Naive thymus-derived CD4-positive, alpha-beta T cell (primary cell): ENCODE results near the gene SPATA31C1. TPM values are rescaled to one million over a fixed set of nuclear protein-coding genes. Genes with fewer than 3 reads are reported as not detected.

Experiments
- ATAC-seq: fragments of 150-1000 bp; cut with Tn5 transposase; 2 replicates; pipeline ENCODE4 v1.10.0; 2021; ENCODE audit warnings: mild to moderate bottlenecking, moderate library complexity
- CTCF ChIA-PET: fragments of 350-600 bp; sonication (Branson Sonifier 250); formaldehyde crosslinking; loops from one replicate; lab custom pipeline; 2021; ENCODE audit warnings: antibody characterized with exemption; lab: Charles Lee
- POLR2A ChIA-PET: fragments of 350-600 bp; sonication (Branson Sonifier 250); formaldehyde crosslinking; loops from one replicate; lab custom pipeline; 2021; ENCODE audit warnings: antibody characterized with exemption, inconsistent platforms; lab: Charles Lee
- DNase-seq, 9 donors: peaks; one replicate each; pipeline versions ENCODE4 v3.0.0 to v3.0.0-alpha.2; 2020 to 2022; ENCODE audit warnings: mixed read lengths in 1 of 9
- H3K27ac ChIP-seq: one replicate; pipeline ENCODE4 v1.7.0; 2013; ENCODE audit warnings: mild to moderate bottlenecking, low read depth, low read length, moderate library complexity
- H3K27me3 ChIP-seq, 2 donors: one replicate each; pipeline ENCODE4 v1.7.0; 2013; ENCODE audit warnings: low read length in 2 of 2, mild to moderate bottlenecking in 2 of 2, moderate library complexity in 2 of 2; ENCODE audit not compliant: control insufficient read depth in 2 of 2, insufficient read depth in 2 of 2
- H3K36me3 ChIP-seq, 3 experiments: 1 replicate in 2 of 3; 2 replicates in 1 of 3; pipeline ENCODE4 v1.7.0; 2013; ENCODE audit warnings: low read length in 3 of 3, mild to moderate bottlenecking in 3 of 3, moderate library complexity in 1 of 3; ENCODE audit not compliant: insufficient read depth in 3 of 3, control insufficient read depth in 2 of 3
- H3K4me1 ChIP-seq, 2 donors: one replicate each; pipeline ENCODE4 v1.7.0; 2013; ENCODE audit warnings: low read length in 2 of 2, mild to moderate bottlenecking in 2 of 2, moderate library complexity in 1 of 2; ENCODE audit not compliant: control insufficient read depth in 2 of 2, insufficient read depth in 2 of 2
- H3K4me3 ChIP-seq: 2 replicates; pipeline ENCODE4 v1.7.0; 2013; ENCODE audit warnings: mild to moderate bottlenecking, low read length
- H3K9me3 ChIP-seq, 3 experiments: 1 replicate in 2 of 3; 2 replicates in 1 of 3; pipeline ENCODE4 v1.7.0; 2013; ENCODE audit warnings: low read length in 3 of 3; ENCODE audit not compliant: control insufficient read depth in 2 of 3
- H3K27ac Mint-ChIP-seq, 9 donors: one replicate each; pipeline ENCODE4 v1.8.0; 2020 to 2022; ENCODE audit warnings: mixed read lengths in 9 of 9, mild to moderate bottlenecking in 8 of 9, moderate library complexity in 5 of 9, inconsistent platforms in 2 of 9
- H3K27me3 Mint-ChIP-seq, 5 donors: one replicate each; pipeline ENCODE4 v1.8.0; 2021 to 2022; ENCODE audit warnings: mixed read lengths in 5 of 5, mild to moderate bottlenecking in 1 of 5
- H3K36me3 Mint-ChIP-seq, 5 donors: one replicate each; pipeline ENCODE4 v1.8.0; 2020 to 2022; ENCODE audit warnings: mixed read lengths in 5 of 5, mild to moderate bottlenecking in 3 of 5, inconsistent platforms in 1 of 5
- H3K4me1 Mint-ChIP-seq, 7 donors: one replicate each; pipeline ENCODE4 v1.8.0; 2020 to 2022; ENCODE audit warnings: mixed read lengths in 7 of 7, mild to moderate bottlenecking in 3 of 7, inconsistent platforms in 1 of 7
- H3K4me3 Mint-ChIP-seq, 10 donors: one replicate each; pipeline ENCODE4 v1.8.0; 2020 to 2022; ENCODE audit warnings: mild to moderate bottlenecking in 10 of 10, mixed read lengths in 10 of 10, moderate library complexity in 6 of 10, inconsistent platforms in 2 of 10
- H3K9me3 Mint-ChIP-seq, 11 donors: one replicate each; pipeline ENCODE4 v1.8.0; 2020 to 2022; ENCODE audit warnings: mixed read lengths in 11 of 11, mild to moderate bottlenecking in 4 of 11, inconsistent platforms in 1 of 11, moderate library complexity in 1 of 11
- intact Hi-C, 2 donors: fragments of 100-400 bp; cut with micrococcal nuclease; formaldehyde crosslinking; loops; one replicate each; pipeline ENCODE4 v1.15.1; 2023
- polyA plus RNA-seq, 2 donors: library from polyadenylated mRNA; unstranded; fragments of 300-500 nt; fragmentation: Illumina TruSeq; gene quantifications; one replicate each; pipeline ENCODE4 v1.2.3, GENCODE V29; 2021
- total RNA-seq, 6 experiments: library from RNA in 5 of 6; stranded (reverse) in 5 of 6; gene quantifications; 1 replicate in 5 of 6; 2 replicates in 1 of 6; pipeline ENCODE4 v1.2.3 and lab custom pipeline; 2021 to 2026

Gene SPATA31C1
- total and polyA plus RNA-seq, 7 experiments from 2014 or later, result not detected

DNA sequence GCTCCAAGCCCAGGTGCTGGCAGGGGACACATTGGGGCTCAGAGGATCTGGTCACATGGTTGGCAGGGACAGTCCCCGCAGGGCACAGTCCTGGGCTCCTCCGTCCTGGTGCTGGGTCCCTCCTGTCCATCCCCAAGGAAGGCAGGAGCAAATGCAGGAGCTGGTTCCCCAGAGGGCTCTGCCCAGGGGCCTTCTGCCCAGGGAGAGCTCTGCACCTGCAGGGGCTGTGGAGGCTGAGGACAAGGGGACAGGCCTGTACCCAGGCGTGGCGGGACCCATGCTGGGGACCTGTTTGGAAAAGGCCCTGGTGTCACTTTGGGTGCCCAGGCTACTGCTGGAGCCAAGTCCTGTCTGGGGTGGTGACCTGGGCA lies 27.9 kb upstream of the SPATA31C1 start:
- no peaks in the 10 kb centered on the region for H3K27me3 ChIP-seq
- Mint-ChIP-seq H3K27ac (no peak overlapping the region), H3K4me3 (no peak overlapping the region), H3K36me3 (peaks cover 0 to 3% (median 0%) of the 10 kb centered on the region in 5 donors), H3K27me3 (peaks cover 0 to 16% (median 7%) of the 10 kb centered on the region in 5 donors), H3K9me3 (peaks cover 0 to 13% (median 5%) of the 10 kb centered on the region in 11 donors), H3K4me1 (peaks cover 0 to 5% (median 0%) of the 10 kb centered on the region in 7 donors)
- intact Hi-C loops, result no loop called here
- ATAC-seq (no peak), DNase-seq (no peak)
- no peaks in the 10 kb centered on the region for H3K4me1 ChIP-seq
- no peak overlapping the region for H3K4me3 ChIP-seq
- no peak overlapping the region for H3K27ac ChIP-seq
- CTCF ChIA-PET, result no interaction called here
- POLR2A ChIA-PET, result no interaction called here
- no peaks in the 10 kb centered on the region for H3K36me3 ChIP-seq
- no peaks in the 10 kb centered on the region for H3K9me3 ChIP-seq

DNA sequence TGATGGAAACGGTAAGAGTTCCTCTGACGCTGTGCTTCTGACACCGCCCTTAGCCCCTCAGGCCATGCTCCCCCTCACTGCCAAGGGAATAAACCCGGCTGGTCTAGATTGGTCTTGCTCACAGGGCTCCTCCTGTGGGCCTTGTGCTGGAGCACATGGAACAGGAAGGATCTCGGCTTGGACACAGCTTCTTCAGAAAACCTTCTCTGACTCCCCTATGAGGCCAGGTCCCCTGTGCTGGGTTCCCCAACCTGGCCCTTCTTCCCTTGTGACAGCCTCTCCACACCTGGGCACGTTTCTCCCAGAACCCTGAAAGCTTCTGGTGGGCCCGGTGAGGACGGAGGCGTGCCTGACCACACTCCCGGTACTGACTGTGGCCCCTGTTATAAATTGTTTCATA lies 26.9 kb upstream of the SPATA31C1 start:
- peaks cover 0 to 13% (median 5%) of the 10 kb centered on the region in 11 donors for H3K9me3 Mint-ChIP-seq
- H3K9me3 ChIP-seq, result no peaks in the 10 kb centered on the region
- DNase-seq, result no peak
- no peak overlapping the region for H3K27ac Mint-ChIP-seq
- ATAC-seq, result no peak
- ChIA-PET POLR2A (no interaction called here), CTCF (no interaction called here)
- H3K27ac ChIP-seq, result no peak overlapping the region
- no peaks in the 10 kb centered on the region for H3K36me3 ChIP-seq
- H3K27me3 ChIP-seq, result no peaks in the 10 kb centered on the region
- H3K4me1 Mint-ChIP-seq, result peaks cover 0 to 5% (median 0%) of the 10 kb centered on the region in 7 donors
- peaks cover 0 to 16% (median 7%) of the 10 kb centered on the region in 5 donors for H3K27me3 Mint-ChIP-seq
- H3K4me3 ChIP-seq, result no peak overlapping the region
- no peak overlapping the region for H3K4me3 Mint-ChIP-seq
- H3K36me3 Mint-ChIP-seq, result peaks cover 0 to 3% (median 0%) of the 10 kb centered on the region in 5 donors
- intact Hi-C loops, result no loop called here
- no peaks in the 10 kb centered on the region for H3K4me1 ChIP-seq

DNA sequence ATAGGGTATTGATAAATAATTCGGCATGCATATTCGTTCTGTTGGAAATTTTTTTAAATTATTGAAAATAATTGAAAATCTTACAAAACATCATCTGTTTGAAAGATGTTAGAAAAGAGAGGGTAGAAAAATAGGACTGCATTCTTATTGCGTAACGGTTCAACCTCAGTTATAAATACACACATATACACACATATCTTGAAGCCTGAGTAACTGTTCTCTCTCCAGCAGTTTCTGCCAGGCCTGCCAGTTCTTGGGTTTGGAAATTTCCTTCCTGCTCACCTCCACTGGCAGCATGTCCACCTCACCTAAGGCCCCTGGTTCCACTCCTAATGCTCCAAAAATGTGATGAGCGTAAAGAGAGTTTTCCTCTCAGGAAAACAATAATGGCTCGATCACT lies 26.0 kb upstream of the SPATA31C1 start:
- Mint-ChIP-seq H3K36me3 (peaks cover 0 to 3% (median 0%) of the 10 kb centered on the region in 5 donors), H3K27me3 (peaks cover 0 to 21% (median 10%) of the 10 kb centered on the region in 5 donors), H3K27ac (no peak overlapping the region), H3K4me3 (no peak overlapping the region), H3K4me1 (peaks cover 0 to 5% (median 0%) of the 10 kb centered on the region in 7 donors), H3K9me3 (peaks cover 0 to 13% (median 5%) of the 10 kb centered on the region in 11 donors)
- no peaks in the 10 kb centered on the region for H3K4me1 ChIP-seq
- H3K9me3 ChIP-seq, result no peaks in the 10 kb centered on the region
- no peak overlapping the region for H3K27ac ChIP-seq
- no peaks in the 10 kb centered on the region for H3K36me3 ChIP-seq
- CTCF ChIA-PET, result no interaction called here
- H3K4me3 ChIP-seq, result no peak overlapping the region
- H3K27me3 ChIP-seq, result no peaks in the 10 kb centered on the region
- intact Hi-C loops, result no loop called here
- no peak for ATAC-seq
- POLR2A ChIA-PET, result no interaction called here
- DNase-seq, result no peak

DNA sequence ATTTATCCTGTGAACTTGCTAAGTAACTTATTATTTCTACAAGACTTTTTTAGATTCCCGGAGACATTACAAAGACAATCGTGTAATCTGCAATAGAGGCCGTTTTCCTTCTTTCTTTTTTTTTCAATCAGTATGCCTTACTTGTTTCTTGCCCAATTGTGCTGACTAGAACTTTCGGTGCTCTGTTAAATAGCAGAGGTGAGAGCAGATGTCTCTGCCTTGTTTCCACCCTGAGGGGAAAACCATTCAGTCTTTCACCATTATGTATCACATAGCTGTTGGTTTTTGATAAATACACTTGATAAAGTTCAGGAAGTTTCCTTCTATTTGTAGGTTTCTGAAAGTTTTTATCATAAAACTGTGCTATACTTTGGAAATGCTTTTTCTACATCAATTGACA lies 24.8 kb upstream of the SPATA31C1 start:
- H3K27me3 Mint-ChIP-seq, result peaks cover 5 to 21% (median 17%) of the 10 kb centered on the region in 5 donors

DNA sequence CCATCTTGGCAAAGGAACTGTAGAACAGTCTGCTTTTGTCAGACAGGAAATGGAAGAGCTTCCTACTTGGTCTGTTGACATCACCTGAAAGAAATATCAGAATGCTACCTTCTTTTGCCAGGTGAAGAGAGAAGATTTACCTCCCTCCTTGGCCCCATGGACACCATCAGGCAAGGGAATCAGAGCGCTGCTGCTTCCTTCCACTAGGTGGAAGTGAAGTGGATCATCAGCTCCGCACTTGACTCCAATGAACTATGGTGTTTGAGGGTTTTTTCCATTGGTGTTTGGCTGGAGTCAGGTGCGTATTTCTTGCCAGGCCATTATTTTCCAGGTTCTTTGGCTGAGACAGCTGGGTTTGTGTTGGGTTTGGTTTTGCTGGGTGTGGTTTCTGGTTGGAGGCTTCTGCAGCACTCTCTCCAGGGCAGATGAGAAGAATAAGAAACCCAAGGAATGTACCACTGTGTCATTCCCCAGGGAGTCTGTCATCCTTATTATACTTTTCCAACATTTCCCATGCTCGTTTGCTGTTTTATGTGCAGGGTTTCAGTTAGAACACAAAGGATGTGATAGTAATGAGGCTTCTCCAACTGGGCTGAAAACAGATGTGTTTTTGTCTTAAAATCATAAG lies 22.6 kb upstream of the SPATA31C1 start:
- H3K27me3 Mint-ChIP-seq, result peaks cover 5 to 38% (median 23%) of the 10 kb centered on the region in 5 donors
- H3K4me1 ChIP-seq, result no peaks in the 10 kb centered on the region
- peaks cover 0 to 3% (median 0%) of the 10 kb centered on the region in 5 donors for H3K36me3 Mint-ChIP-seq
- CTCF ChIA-PET, result no interaction called here
- H3K4me3 ChIP-seq, result no peak overlapping the region
- peaks cover 0 to 31% (median 12%) of the 10 kb centered on the region in 11 donors for H3K9me3 Mint-ChIP-seq
- H3K4me1 Mint-ChIP-seq, result peaks cover 0 to 3% (median 0%) of the 10 kb centered on the region in 7 donors
- no peak for ATAC-seq
- H3K36me3 ChIP-seq, result no peaks in the 10 kb centered on the region
- intact Hi-C loops, result no loop called here
- no peak overlapping the region for H3K27ac ChIP-seq
- POLR2A ChIA-PET, result no interaction called here
- no peaks in the 10 kb centered on the region for H3K9me3 ChIP-seq
- H3K4me3 Mint-ChIP-seq, result no peak overlapping the region
- no peaks in the 10 kb centered on the region for H3K27me3 ChIP-seq
- no peak overlapping the region for H3K27ac Mint-ChIP-seq
- DNase-seq, result no peak

More for the DNA sequence above, 24.8 kb upstream of the SPATA31C1 start:
- H3K27me3 ChIP-seq, result no peaks in the 10 kb centered on the region
- intact Hi-C loops, result no loop called here
- ChIA-PET CTCF (no interaction called here), POLR2A (no interaction called here)
- H3K4me3 ChIP-seq, result no peak overlapping the region
- Mint-ChIP-seq H3K36me3 (peaks cover 0 to 3% (median 0%) of the 10 kb centered on the region in 5 donors), H3K9me3 (peaks cover 0 to 23% (median 11%) of the 10 kb centered on the region in 11 donors), H3K4me1 (peaks cover 0 to 3% (median 0%) of the 10 kb centered on the region in 7 donors), H3K4me3 (no peak overlapping the region), H3K27ac (no peak overlapping the region)
- no peak for DNase-seq
- no peaks in the 10 kb centered on the region for H3K4me1 ChIP-seq
- no peak overlapping the region for H3K27ac ChIP-seq
- no peaks in the 10 kb centered on the region for H3K36me3 ChIP-seq
- no peaks in the 10 kb centered on the region for H3K9me3 ChIP-seq
- no peak for ATAC-seq

DNA sequence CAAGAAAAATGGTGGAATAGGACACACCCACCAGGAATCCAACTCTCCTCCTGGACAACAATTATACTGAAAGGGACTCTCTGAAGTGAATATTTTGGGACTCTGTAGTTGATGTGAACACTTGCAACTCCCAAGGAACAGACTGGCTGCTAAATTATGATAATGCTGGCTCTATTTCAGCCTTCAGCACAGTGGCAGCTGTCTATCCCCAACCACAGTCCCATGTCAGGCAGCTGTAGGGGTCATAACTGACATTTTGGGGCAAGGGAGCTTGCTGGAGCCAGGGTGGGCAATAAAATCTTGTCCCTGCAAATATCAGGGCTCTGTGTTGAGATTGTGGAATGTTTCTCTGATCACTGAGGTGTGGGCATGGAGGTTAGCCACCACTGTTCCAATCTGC lies 20.9 kb upstream of the SPATA31C1 start:
- H3K4me3 Mint-ChIP-seq, result no peak overlapping the region
- no peaks in the 10 kb centered on the region for H3K36me3 ChIP-seq

DNA sequence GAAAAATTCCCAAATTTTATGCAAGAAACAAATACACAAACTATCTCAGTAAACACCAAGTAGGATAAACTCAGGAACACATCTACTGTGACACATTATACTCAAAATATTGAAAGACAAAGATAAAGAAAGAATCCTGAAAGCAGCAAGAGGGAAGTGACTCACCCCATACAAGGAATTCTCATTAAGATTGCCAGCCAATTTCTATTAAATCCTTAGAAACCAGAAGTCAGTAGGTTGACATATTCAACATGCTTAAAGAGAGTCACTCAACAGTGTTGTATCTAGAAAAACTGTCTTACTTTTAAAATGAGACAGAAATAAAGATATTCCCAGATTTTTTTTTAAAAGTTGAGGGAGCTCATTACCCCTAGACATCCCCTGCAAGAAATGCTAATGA lies 19.6 kb upstream of the SPATA31C1 start:
- Mint-ChIP-seq H3K36me3 (peaks cover 2 to 9% (median 3%) of the 10 kb centered on the region in 5 donors), H3K9me3 (peaks cover 5 to 62% (median 27%) of the 10 kb centered on the region in 11 donors), H3K4me3 (no peak overlapping the region), H3K27ac (no peak overlapping the region), H3K4me1 (peaks cover 0 to 3% (median 0%) of the 10 kb centered on the region in 7 donors), H3K27me3 (peaks cover 7 to 40% (median 25%) of the 10 kb centered on the region in 5 donors)
- intact Hi-C loops, result no loop called here
- ChIA-PET POLR2A (no interaction called here), CTCF (no interaction called here)
- Histone ChIP-seq H3K4me3 (no peak overlapping the region), H3K27ac (no peak overlapping the region), H3K36me3 (no peaks in the 10 kb centered on the region), H3K4me1 (no peaks in the 10 kb centered on the region), H3K27me3 (no peaks in the 10 kb centered on the region), H3K9me3 (peaks cover 0 to 6% (median 0%) of the 10 kb centered on the region in 3 experiments)
- ATAC-seq, result no peak
- no peak for DNase-seq

More for the DNA sequence above, 20.9 kb upstream of the SPATA31C1 start:
- CTCF ChIA-PET, result no interaction called here
- Mint-ChIP-seq H3K27ac (no peak overlapping the region), H3K27me3 (peaks cover 5 to 39% (median 31%) of the 10 kb centered on the region in 5 donors), H3K36me3 (peaks cover 2 to 7% (median 3%) of the 10 kb centered on the region in 5 donors), H3K9me3 (peaks cover 1 to 49% (median 18%) of the 10 kb centered on the region in 11 donors), H3K4me1 (peaks cover 0 to 3% (median 0%) of the 10 kb centered on the region in 7 donors)
- Histone ChIP-seq H3K4me3 (no peak overlapping the region), H3K9me3 (peaks cover 0 to 1% (median 0%) of the 10 kb centered on the region in 3 experiments), H3K4me1 (no peaks in the 10 kb centered on the region), H3K27ac (no peak overlapping the region), H3K27me3 (no peaks in the 10 kb centered on the region)
- POLR2A ChIA-PET, result no interaction called here
- intact Hi-C loops, result no loop called here
- DNase-seq (no peak), ATAC-seq (no peak)
